Activated B cell treated with CpG ODN at 0.5 μM for 24 hours (primary cell): ENCODE measurements around the gene MICAL3. TPM values are rescaled to one million over a fixed set of nuclear protein-coding genes. Genes with fewer than 3 reads are reported as not detected.

ENCODE experiments used
- ATAC-seq: fragments of 200-7000 bp; cut with Tn5 transposase; one replicate; pipeline ENCODE4 v1.10.0; 2021; ENCODE audit warnings: low read depth, mild to moderate bottlenecking, moderate library complexity
- CTCF ChIA-PET: fragments of 350-600 bp; sonication (Branson Sonifier 250); formaldehyde crosslinking; loops from one replicate; lab custom pipeline; 2021; ENCODE audit warnings: antibody characterized with exemption; lab: Charles Lee
- POLR2A ChIA-PET: fragments of 350-600 bp; sonication (Branson Sonifier 250); formaldehyde crosslinking; loops from one replicate; lab custom pipeline; 2021; ENCODE audit warnings: antibody characterized with exemption; lab: Charles Lee
- DNase-seq: peaks from one replicate; pipeline ENCODE4 v3.0.0; 2022
- H3K27ac Mint-ChIP-seq: one replicate; pipeline ENCODE4 v1.8.0; 2020; ENCODE audit warnings: mixed read lengths
- H3K27me3 Mint-ChIP-seq: one replicate; pipeline ENCODE4 v1.8.0; 2021; ENCODE audit warnings: mixed read lengths
- H3K36me3 Mint-ChIP-seq: one replicate; pipeline ENCODE4 v1.8.0; 2021; ENCODE audit warnings: low read depth, mixed read lengths
- H3K4me1 Mint-ChIP-seq: one replicate; pipeline ENCODE4 v1.8.0; 2021; ENCODE audit warnings: mixed read lengths
- H3K4me3 Mint-ChIP-seq: one replicate; pipeline ENCODE4 v1.8.0; 2020; ENCODE audit warnings: mild to moderate bottlenecking, mixed read lengths
- H3K9me3 Mint-ChIP-seq: one replicate; pipeline ENCODE4 v1.8.0; 2020; ENCODE audit warnings: mixed read lengths
- intact Hi-C: fragments of 100-400 bp; cut with micrococcal nuclease; formaldehyde crosslinking; loops from one replicate; pipeline ENCODE4 v1.15.1; 2024
- total RNA-seq: library from RNA; stranded (reverse); gene quantifications from 2 replicates; pipeline ENCODE4 v1.2.3, GENCODE V29; 2022
- TF ChIP-seq, protein P1 (sequence below): fragments of 200-600 bp; IDR thresholded peaks from one replicate; pipeline ENCODE4 v1.8.0; 2022; ENCODE audit warnings: antibody characterized with exemption, mild to moderate bottlenecking

Gene MICAL3
- total RNA-seq, 1 donor from 2014 or later, result 257 TPM

DNA sequence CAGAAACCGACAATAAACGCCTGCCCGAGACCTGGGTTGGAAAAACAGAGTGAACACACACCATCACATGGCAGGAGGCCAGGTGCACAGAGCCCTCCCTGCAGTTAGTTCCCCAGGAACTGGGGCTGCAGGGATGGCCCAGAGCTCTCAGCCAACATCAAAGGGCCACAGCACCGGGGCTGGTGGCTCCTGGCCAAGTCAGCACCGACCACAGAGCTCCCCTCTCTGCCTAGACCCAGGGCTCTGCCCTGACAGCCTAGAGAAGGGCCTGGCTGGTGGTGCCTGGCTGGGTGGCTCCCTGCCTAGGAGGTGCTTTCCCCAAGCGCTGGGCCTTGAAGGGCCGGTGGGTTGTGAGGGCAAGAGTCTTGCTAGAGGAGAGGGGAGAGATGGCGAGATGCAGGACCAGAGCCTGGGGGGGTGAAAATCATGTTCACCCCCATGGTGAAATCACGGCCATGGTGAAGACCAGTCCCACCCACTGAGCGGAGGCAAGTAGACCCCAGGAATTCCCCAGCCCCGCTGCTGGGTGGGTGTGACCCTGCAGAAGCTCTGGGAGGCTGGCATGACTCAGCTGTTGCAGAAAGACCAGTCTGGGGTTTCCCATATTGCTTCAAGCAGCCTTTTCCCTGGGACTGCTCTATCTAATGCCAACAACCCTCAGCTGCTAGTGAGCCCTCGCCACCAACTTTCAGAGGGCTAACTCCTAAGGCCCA lies 242.9 kb downstream of the MICAL3 start:
- Mint-ChIP-seq H3K9me3 (no peaks in the 10 kb centered on the region), H3K27me3 (no peaks in the 10 kb centered on the region), H3K4me1 (peaks cover 69% of the 10 kb centered on the region), H3K27ac (peak overlapping the region; percentile 92), H3K36me3 (peaks cover 8% of the 10 kb centered on the region), H3K4me3 (peak overlapping the region; percentile 71)
- CTCF ChIA-PET, result interaction anchor here (0.8 to 1.2 kb wide), 3 partner anchors 14 to 295 kb away, joined by 4 to 6 read pairs (median 5); no protein-coding TSS in a partner anchor
- intact Hi-C loops, result loop anchor here (1.0 to 2.0 kb wide), 4 partner anchors 8 to 223 kb away; no protein-coding TSS in a partner anchor
- TF ChIP-seq, protein P1, sequence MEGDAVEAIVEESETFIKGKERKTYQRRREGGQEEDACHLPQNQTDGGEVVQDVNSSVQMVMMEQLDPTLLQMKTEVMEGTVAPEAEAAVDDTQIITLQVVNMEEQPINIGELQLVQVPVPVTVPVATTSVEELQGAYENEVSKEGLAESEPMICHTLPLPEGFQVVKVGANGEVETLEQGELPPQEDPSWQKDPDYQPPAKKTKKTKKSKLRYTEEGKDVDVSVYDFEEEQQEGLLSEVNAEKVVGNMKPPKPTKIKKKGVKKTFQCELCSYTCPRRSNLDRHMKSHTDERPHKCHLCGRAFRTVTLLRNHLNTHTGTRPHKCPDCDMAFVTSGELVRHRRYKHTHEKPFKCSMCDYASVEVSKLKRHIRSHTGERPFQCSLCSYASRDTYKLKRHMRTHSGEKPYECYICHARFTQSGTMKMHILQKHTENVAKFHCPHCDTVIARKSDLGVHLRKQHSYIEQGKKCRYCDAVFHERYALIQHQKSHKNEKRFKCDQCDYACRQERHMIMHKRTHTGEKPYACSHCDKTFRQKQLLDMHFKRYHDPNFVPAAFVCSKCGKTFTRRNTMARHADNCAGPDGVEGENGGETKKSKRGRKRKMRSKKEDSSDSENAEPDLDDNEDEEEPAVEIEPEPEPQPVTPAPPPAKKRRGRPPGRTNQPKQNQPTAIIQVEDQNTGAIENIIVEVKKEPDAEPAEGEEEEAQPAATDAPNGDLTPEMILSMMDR, result no peak
- ATAC-seq (peak; percentile 68), DNase-seq (peak; percentile 65)
- POLR2A ChIA-PET, result interaction anchor here (0.5 to 11.5 kb wide), 10 partner anchors 9 to 501 kb away, joined by 3 to 581 read pairs (median 4); no protein-coding TSS in a partner anchor

DNA sequence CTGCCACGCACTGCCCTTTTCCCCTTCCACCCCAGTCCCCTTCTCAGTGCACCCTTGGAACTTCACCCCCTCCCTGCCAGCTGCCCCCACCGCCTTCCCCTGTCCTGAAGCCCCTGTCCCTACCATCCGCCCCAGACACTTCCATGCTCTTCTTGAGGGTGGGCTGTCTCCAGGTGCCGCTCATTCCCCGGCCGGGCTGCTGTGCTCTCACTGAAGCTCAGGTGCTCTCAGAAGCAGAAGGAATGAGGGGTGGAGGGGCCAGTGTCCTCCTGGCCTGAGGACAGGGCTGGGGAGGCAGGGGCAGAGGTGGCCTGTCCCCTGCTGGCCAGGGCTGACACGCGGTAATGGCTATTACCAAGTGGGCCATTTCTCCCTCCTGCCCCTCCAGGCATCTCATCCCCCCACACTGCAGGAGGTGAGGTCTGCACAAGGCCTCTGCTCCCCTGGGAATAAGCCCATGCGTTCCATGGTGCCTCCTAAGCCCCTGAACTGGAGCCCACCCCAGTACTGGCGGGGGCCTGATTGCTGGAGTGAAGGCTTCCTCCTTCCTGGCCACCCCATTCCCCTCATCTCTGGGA lies 243.5 kb downstream of the MICAL3 start:
- POLR2A ChIA-PET, result interaction anchor here (0.6 to 11.5 kb wide), 8 partner anchors 9 to 500 kb away, joined by 3 to 581 read pairs (median 4); no protein-coding TSS in a partner anchor
- TF ChIP-seq, protein P1, result no peak
- CTCF ChIA-PET, result interaction anchor here (1.2 kb wide), 1 partner anchor 15 kb away, joined by 5 read pairs; no protein-coding TSS in a partner anchor
- Mint-ChIP-seq H3K27ac (peak overlapping the region; percentile 92), H3K36me3 (peaks cover 7% of the 10 kb centered on the region), H3K4me3 (peak overlapping the region; percentile 71), H3K27me3 (no peaks in the 10 kb centered on the region), H3K4me1 (peaks cover 73% of the 10 kb centered on the region), H3K9me3 (no peaks in the 10 kb centered on the region)
- intact Hi-C loops, result loop anchor here (1.0 to 2.0 kb wide), 4 partner anchors 8 to 223 kb away; no protein-coding TSS in a partner anchor
- DNase-seq (no peak), ATAC-seq (no peak)

DNA sequence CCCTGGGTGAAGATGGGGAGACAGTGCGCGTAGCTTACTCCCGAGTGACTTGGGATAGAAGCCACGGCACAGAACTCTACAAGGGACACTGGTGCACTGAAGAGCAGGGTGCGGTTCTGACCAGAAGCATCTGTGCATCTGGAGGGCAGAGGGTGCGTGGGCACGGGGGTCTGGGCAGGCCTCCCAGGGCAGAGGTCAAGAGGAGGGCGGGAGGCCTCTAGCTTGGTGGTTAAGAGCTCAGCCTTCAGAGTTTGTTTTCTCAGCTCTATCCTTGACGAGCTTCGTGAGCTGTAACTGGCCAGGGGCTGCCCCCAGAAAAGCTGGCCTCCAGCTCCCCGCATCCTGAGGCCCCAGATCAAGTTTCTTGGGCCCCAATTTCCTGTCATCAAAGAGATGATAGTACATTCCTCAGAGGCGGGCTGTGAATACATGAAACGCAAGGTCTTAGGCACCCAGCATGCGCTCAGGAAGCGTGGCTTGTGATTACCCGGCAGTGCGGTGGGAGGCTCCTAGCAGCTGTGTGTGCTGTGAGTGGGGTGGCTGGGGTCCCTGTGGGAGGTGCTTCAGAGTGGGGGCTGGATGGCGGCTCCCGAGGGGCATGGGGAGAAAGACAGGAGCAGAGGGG lies 244.1 kb downstream of the MICAL3 start:
- H3K4me3 Mint-ChIP-seq, result no peak overlapping the region
- DNase-seq (peak; percentile 12), ATAC-seq (no peak)
- ChIA-PET POLR2A (interaction anchor here (0.6 to 11.5 kb wide), 5 partner anchors 9 to 231 kb away, joined by 3 to 581 read pairs (median 3); no protein-coding TSS in a partner anchor), CTCF (interaction anchor here (1.0 kb wide), 2 partner anchors 38 to 296 kb away, joined by 3 to 4 read pairs; no protein-coding TSS in a partner anchor)
- H3K27ac Mint-ChIP-seq, result peak overlapping the region; percentile 46
- intact Hi-C loops, result loop anchor here (2.0 kb wide), 1 partner anchor 217 kb away; no protein-coding TSS in a partner anchor
- H3K27me3 Mint-ChIP-seq, result no peaks in the 10 kb centered on the region
- peaks cover 77% of the 10 kb centered on the region for H3K4me1 Mint-ChIP-seq
- TF ChIP-seq, protein P1, result no peak
- H3K9me3 Mint-ChIP-seq, result no peaks in the 10 kb centered on the region
- H3K36me3 Mint-ChIP-seq, result peaks cover 7% of the 10 kb centered on the region

DNA sequence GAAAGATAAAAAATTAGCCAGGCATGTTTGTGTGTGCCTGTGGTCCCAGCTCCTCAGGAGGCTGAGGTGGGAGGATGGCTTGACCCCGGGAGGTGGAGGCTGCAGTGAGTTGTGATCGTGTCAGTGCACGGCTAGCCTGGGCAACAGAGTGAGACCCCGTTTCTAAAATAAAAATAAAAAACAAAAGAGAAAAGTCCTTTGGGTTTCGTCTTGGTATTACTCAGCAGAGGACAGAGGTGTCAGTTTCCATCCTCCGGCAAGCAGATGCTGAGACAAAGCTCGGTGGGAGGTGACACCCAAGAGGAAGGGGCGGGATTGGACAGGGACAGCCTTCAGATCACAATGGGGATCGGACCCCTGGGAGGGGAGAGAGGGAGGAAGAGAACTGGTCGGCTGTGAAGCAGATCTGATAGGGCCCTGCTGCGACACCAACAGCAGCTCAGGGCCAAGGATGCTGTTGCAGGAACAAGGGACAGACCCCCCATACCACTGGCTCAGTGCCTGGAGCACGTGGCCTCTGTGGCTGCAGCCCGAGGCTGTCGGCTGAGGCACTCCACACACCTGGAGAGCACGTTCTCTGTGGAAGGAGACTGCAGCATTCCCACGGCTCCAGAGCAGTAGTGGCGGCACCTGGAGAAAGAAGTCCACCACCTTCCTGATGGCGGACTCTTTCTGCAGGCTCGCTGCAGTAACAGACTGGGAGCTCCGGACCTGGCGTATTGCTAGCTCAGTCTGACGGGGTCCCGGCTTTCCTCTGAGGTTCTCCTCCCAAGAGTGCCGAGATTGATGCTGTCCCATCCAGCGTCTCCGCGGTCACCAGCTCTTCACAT lies 244.9 kb downstream of the MICAL3 start:
- no peaks in the 10 kb centered on the region for H3K27me3 Mint-ChIP-seq
- intact Hi-C loops, result loop anchor here (2.0 kb wide), 1 partner anchor 217 kb away; no protein-coding TSS in a partner anchor
- H3K27ac Mint-ChIP-seq, result peak overlapping the region; percentile 76
- peak overlapping the region; percentile 91 for H3K4me3 Mint-ChIP-seq
- peak; percentile 8 for ATAC-seq
- no peaks in the 10 kb centered on the region for H3K9me3 Mint-ChIP-seq
- peak; percentile 22 for DNase-seq
- peaks cover 82% of the 10 kb centered on the region for H3K4me1 Mint-ChIP-seq
- ChIA-PET POLR2A (interaction anchor here (0.6 to 11.5 kb wide), 7 partner anchors 8 to 297 kb away, joined by 3 to 581 read pairs (median 7); no protein-coding TSS in a partner anchor), CTCF (interaction anchor here (1.0 kb wide), 2 partner anchors 37 to 297 kb away, joined by 3 to 4 read pairs; no protein-coding TSS in a partner anchor)
- peaks cover 7% of the 10 kb centered on the region for H3K36me3 Mint-ChIP-seq
- TF ChIP-seq, protein P1, result no peak
